DOHH2 (cell line): ENCODE results near the gene MCM6.
"Not testable (repeated sequence)": the region's sequence is repeated elsewhere in the genome, so short reads cannot be mapped to it uniquely, and the experiment has no call there.

Source experiments
- EZH2phosphoT487 ChIP-seq: fragments of 200-600 bp; sonication (generic); IDR thresholded peaks from 2 replicates; pipeline ENCODE4 v1.6.1; 2017; ENCODE audit warnings: borderline replicate concordance, mild to moderate bottlenecking, antibody characterized with exemption, low read length, moderate library complexity, mixed read lengths
- TF ChIP-seq, protein P1 (sequence below): fragments of 200-600 bp; sonication (generic); IDR thresholded peaks from one replicate; pipeline ENCODE4 v1.5.1; 2014; ENCODE audit warnings: antibody characterized with exemption, mild to moderate bottlenecking, low read depth, low read length; ENCODE audit not compliant: poor library complexity, severe bottlenecking

DNA sequence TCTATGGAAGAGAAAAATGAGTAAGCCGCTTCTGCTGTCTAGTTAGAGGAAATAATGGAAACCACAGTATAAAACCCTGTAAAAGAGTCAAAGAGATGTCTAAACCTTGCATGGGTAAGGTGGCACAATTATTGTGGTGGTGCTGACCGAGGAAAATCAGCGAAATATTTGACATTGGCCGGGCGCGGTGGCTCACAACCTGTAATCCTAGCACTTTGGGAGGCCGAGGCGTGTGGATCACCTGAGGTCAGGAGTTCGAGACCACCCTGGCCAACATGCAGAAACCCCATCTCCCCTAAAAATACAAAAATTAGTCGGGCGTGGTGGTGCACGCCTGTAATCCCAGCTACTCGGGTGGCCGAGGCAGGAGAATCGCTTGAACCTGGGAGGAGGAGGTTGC, 527 bp upstream of the MCM6 start:
- TF ChIP-seq, protein P1, sequence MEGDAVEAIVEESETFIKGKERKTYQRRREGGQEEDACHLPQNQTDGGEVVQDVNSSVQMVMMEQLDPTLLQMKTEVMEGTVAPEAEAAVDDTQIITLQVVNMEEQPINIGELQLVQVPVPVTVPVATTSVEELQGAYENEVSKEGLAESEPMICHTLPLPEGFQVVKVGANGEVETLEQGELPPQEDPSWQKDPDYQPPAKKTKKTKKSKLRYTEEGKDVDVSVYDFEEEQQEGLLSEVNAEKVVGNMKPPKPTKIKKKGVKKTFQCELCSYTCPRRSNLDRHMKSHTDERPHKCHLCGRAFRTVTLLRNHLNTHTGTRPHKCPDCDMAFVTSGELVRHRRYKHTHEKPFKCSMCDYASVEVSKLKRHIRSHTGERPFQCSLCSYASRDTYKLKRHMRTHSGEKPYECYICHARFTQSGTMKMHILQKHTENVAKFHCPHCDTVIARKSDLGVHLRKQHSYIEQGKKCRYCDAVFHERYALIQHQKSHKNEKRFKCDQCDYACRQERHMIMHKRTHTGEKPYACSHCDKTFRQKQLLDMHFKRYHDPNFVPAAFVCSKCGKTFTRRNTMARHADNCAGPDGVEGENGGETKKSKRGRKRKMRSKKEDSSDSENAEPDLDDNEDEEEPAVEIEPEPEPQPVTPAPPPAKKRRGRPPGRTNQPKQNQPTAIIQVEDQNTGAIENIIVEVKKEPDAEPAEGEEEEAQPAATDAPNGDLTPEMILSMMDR: not testable (repeated sequence)
- TF ChIP-seq EZH2phosphoT487: not testable (repeated sequence)
